Peyer's patch (tissue), 4 donors: ENCODE results near the gene IL18BP.

Experiments
- POLR2A ChIP-seq, 2 donors: fragments of 450-650 bp; IDR thresholded peaks; one replicate each; pipeline ENCODE4 v1.5.1; 2017; ENCODE audit warnings: antibody characterized with exemption in 2 of 2, mild to moderate bottlenecking in 2 of 2, moderate library complexity in 2 of 2
- TF ChIP-seq, protein P1 (sequence below), 6 experiments: fragments of 450-650 bp in 4 of 6; fragments of 200-600 bp in 2 of 6; sonication (generic) in 1 of 6; IDR thresholded peaks; one replicate each; pipeline ENCODE4 v1.5.1; 2017 to 2019; ENCODE audit warnings: antibody characterized with exemption in 6 of 6, mild to moderate bottlenecking in 3 of 6, moderate library complexity in 1 of 6

GRCh38 chr11:71963468-71963867 lies 35.2 kb upstream of the IL18BP start:
- TF ChIP-seq POLR2A (IDR thresholded peaks at IDR 0.05), result no peak
- TF ChIP-seq, protein P1, sequence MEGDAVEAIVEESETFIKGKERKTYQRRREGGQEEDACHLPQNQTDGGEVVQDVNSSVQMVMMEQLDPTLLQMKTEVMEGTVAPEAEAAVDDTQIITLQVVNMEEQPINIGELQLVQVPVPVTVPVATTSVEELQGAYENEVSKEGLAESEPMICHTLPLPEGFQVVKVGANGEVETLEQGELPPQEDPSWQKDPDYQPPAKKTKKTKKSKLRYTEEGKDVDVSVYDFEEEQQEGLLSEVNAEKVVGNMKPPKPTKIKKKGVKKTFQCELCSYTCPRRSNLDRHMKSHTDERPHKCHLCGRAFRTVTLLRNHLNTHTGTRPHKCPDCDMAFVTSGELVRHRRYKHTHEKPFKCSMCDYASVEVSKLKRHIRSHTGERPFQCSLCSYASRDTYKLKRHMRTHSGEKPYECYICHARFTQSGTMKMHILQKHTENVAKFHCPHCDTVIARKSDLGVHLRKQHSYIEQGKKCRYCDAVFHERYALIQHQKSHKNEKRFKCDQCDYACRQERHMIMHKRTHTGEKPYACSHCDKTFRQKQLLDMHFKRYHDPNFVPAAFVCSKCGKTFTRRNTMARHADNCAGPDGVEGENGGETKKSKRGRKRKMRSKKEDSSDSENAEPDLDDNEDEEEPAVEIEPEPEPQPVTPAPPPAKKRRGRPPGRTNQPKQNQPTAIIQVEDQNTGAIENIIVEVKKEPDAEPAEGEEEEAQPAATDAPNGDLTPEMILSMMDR (IDR thresholded peaks at IDR 0.05), result no peak
